ENCODE measurements around the gene KLF9.

Gene KLF9

GRCh38 chr9:70413799-70414775 lies at the start of gene KLF9:
KLF9 (minus strand) TSS chr9:70414657; CDS start chr9:70413363, 1,294 bp downstream.
- no peaks in the 10 kb centered on the region for H3K36me3 ChIP-seq (replicated peaks)
- in situ Hi-C loops (cut with HindIII; ENCODE audit: low pct_ligation_motif_present, low sequenced_read_pairs): loop anchor here (25.0 kb wide), 1 partner anchor 173 kb away; no protein-coding TSS in a partner anchor
- no peaks in the 10 kb centered on the region for H3K27me3 ChIP-seq (replicated peaks)
- peak; percentile 97 for DNase-seq
- TF ChIP-seq CTCF (IDR thresholded peaks at IDR 0.05; ENCODE audit: low read depth, low read length, missing control alignments): no peak
- H3K27ac ChIP-seq: peak within 1 kb of the TSS; percentile 98
- peak within 1 kb of the TSS; percentile 96 for H3K4me3 ChIP-seq (ENCODE audit: low read depth, low read length)

DNA sequence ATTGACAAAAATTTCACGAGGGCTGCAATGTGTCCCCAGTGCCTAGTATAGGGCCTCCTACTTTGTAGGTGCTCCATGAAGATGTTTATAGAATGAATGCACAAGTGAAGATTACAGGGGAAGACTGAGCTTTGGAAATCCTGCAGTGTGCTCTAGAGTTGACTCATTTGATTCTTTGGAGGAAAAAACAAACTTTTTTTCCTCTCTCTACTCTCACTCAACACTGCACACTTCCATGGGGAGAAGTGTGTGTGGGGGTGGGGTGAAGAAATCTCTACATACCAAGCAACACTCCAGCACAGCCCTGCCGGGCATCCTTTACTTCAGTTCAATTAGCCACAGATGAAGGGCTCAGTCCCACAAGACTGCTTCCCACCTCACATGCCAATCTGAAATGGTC lies 49.4 kb upstream of the KLF9 start:
- Histone ChIP-seq H3K36me3 (replicated peaks) (no peaks in the 10 kb centered on the region), H3K4me3 (ENCODE audit: low read depth, low read length) (no peak overlapping the region), H3K27ac (no peak overlapping the region), H3K27me3 (replicated peaks) (no peaks in the 10 kb centered on the region)
- no peak for TF ChIP-seq CTCF (IDR thresholded peaks at IDR 0.05; ENCODE audit: low read depth, low read length, missing control alignments)
- no peak for DNase-seq
- in situ Hi-C loops (cut with HindIII; ENCODE audit: low pct_ligation_motif_present, low sequenced_read_pairs): no loop called here

GRCh38 chr9:70462300-70462699 lies 47.8 kb upstream of the KLF9 start:
- Histone ChIP-seq H3K27me3 (replicated peaks) (no peaks in the 10 kb centered on the region), H3K27ac (no peak overlapping the region), H3K36me3 (replicated peaks) (no peaks in the 10 kb centered on the region), H3K4me3 (ENCODE audit: low read depth, low read length) (no peak overlapping the region)
- in situ Hi-C loops (cut with HindIII; ENCODE audit: low pct_ligation_motif_present, low sequenced_read_pairs): no loop called here
- no peak for TF ChIP-seq CTCF (IDR thresholded peaks at IDR 0.05; ENCODE audit: low read depth, low read length, missing control alignments)
- no peak for DNase-seq

GRCh38 chr9:70457235-70457634 lies 42.8 kb upstream of the KLF9 start:
- Histone ChIP-seq H3K27ac (no peak overlapping the region), H3K36me3 (replicated peaks) (no peaks in the 10 kb centered on the region), H3K4me3 (ENCODE audit: low read depth, low read length) (no peak overlapping the region), H3K27me3 (replicated peaks) (no peaks in the 10 kb centered on the region)
- DNase-seq: no peak
- in situ Hi-C loops (cut with HindIII; ENCODE audit: low pct_ligation_motif_present, low sequenced_read_pairs): no loop called here
- no peak for TF ChIP-seq CTCF (IDR thresholded peaks at IDR 0.05; ENCODE audit: low read depth, low read length, missing control alignments)

DNA sequence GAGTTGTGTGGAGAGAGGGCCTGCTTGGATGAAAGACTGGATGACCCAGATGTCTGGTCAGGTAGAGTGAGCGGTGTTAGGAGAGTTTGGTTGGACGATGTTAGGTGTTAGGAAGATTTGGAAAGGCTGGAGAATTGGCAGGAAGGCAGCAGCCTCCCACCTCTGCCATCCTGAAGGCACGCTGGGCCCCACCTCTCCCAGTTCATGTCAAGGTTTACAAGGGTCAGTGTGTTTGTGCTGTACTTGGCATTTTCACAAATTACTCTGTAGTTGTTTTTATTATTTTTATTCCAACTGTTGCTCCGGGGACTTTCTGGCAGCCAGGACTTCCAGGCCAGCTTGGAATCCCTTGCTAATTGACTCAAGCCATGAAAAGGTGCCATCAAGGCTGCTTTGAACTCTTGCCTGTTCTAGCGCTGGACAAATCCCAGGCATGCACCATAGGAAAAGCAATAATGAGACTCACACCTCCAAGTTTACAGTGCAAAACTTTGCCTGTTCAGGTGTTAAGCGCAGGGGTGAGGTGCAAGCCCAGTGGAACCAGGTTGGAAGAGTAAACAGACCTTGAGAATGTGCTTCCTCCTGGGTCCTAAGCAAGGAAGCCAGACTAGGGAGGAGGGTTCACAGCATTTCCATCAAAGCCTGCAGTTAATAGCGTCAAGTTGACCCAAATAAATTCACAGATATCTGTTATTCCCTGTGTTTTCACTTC lies 41.7 kb upstream of the KLF9 start:
- in situ Hi-C loops (cut with HindIII; ENCODE audit: low pct_ligation_motif_present, low sequenced_read_pairs): no loop called here
- Histone ChIP-seq H3K4me3 (ENCODE audit: low read depth, low read length) (no peak overlapping the region), H3K36me3 (replicated peaks) (no peaks in the 10 kb centered on the region), H3K27me3 (replicated peaks) (no peaks in the 10 kb centered on the region), H3K27ac (no peak overlapping the region)
- TF ChIP-seq CTCF (IDR thresholded peaks at IDR 0.05; ENCODE audit: low read depth, low read length, missing control alignments): no peak
- DNase-seq: no peak
